ENCODE measurements around the gene MCUB.

The MCUB gene

GRCh38 chr4:109665783-109666485 lies 105.9 kb downstream of the MCUB start:
- Histone ChIP-seq H3K79me2 (ENCODE audit: insufficient read depth, low read length) (no peaks in the 10 kb centered on the region), H3F3A (ENCODE audit: insufficient read depth) (no peaks in the 10 kb centered on the region), H3K27me3 (ENCODE audit: low read length) (no peaks in the 10 kb centered on the region), H3K4me2 (ENCODE audit: low read depth, low read length, poor library complexity, severe bottlenecking) (no peak overlapping the region), H3K9me2 (replicated peaks; ENCODE audit: insufficient read depth, low read length) (no peaks in the 10 kb centered on the region), H3K36me3 (ENCODE audit: low read length) (no peaks in the 10 kb centered on the region), H3K9ac (ENCODE audit: low read length) (no peak overlapping the region), H3K27ac (ENCODE audit: low read depth, low read length) (no peak overlapping the region), H3K4me3 (ENCODE audit: insufficient read depth, low read length, poor library complexity, severe bottlenecking) (no peak overlapping the region), H2AFZ (ENCODE audit: low read depth, low read length, severe bottlenecking) (no peak overlapping the region), H4K20me1 (ENCODE audit: low read depth, low read length) (no peaks in the 10 kb centered on the region), H3K9me3 (ENCODE audit: insufficient read depth, low read length) (no peaks in the 10 kb centered on the region)
- TF ChIP-seq, protein P1, sequence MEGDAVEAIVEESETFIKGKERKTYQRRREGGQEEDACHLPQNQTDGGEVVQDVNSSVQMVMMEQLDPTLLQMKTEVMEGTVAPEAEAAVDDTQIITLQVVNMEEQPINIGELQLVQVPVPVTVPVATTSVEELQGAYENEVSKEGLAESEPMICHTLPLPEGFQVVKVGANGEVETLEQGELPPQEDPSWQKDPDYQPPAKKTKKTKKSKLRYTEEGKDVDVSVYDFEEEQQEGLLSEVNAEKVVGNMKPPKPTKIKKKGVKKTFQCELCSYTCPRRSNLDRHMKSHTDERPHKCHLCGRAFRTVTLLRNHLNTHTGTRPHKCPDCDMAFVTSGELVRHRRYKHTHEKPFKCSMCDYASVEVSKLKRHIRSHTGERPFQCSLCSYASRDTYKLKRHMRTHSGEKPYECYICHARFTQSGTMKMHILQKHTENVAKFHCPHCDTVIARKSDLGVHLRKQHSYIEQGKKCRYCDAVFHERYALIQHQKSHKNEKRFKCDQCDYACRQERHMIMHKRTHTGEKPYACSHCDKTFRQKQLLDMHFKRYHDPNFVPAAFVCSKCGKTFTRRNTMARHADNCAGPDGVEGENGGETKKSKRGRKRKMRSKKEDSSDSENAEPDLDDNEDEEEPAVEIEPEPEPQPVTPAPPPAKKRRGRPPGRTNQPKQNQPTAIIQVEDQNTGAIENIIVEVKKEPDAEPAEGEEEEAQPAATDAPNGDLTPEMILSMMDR (IDR thresholded peaks at IDR 0.05; ENCODE audit: insufficient read depth, low read length, poor library complexity, severe bottlenecking), result no peak
- TF ChIP-seq EZH2phosphoT487 (conservative IDR thresholded peaks at IDR 0.05; ENCODE audit: low read length), result no peak

GRCh38 chr4:109671350-109671749 lies 111.3 kb downstream of the MCUB start:
- no peak overlapping the region for H3K4me3 ChIP-seq (ENCODE audit: insufficient read depth, low read length, poor library complexity, severe bottlenecking)
- no peaks in the 10 kb centered on the region for H4K20me1 ChIP-seq (ENCODE audit: low read depth, low read length)
- no peak overlapping the region for H3K9ac ChIP-seq (ENCODE audit: low read length)
- no peaks in the 10 kb centered on the region for H3K27me3 ChIP-seq (ENCODE audit: low read length)
- TF ChIP-seq EZH2phosphoT487 (conservative IDR thresholded peaks at IDR 0.05; ENCODE audit: low read length), result no peak
- TF ChIP-seq, protein P1 (IDR thresholded peaks at IDR 0.05; ENCODE audit: insufficient read depth, low read length, poor library complexity, severe bottlenecking), result no peak
- no peaks in the 10 kb centered on the region for H3K9me3 ChIP-seq (ENCODE audit: insufficient read depth, low read length)
- no peak overlapping the region for H3K27ac ChIP-seq (ENCODE audit: low read depth, low read length)
- no peaks in the 10 kb centered on the region for H3F3A ChIP-seq (ENCODE audit: insufficient read depth)
- no peaks in the 10 kb centered on the region for H3K9me2 ChIP-seq (replicated peaks; ENCODE audit: insufficient read depth, low read length)
- no peaks in the 10 kb centered on the region for H3K36me3 ChIP-seq (ENCODE audit: low read length)
- no peaks in the 10 kb centered on the region for H3K79me2 ChIP-seq (ENCODE audit: insufficient read depth, low read length)
- H3K4me2 ChIP-seq (ENCODE audit: low read depth, low read length, poor library complexity, severe bottlenecking), result no peak overlapping the region
- no peak overlapping the region for H2AFZ ChIP-seq (ENCODE audit: low read depth, low read length, severe bottlenecking)

- Histone ChIP-seq H3K4me3 (ENCODE audit: insufficient read depth, low read length, poor library complexity, severe bottlenecking) (no peak overlapping the region), H3K27ac (ENCODE audit: low read depth, low read length) (no peak overlapping the region), H3K9me3 (ENCODE audit: insufficient read depth, low read length) (no peaks in the 10 kb centered on the region), H3K4me2 (ENCODE audit: low read depth, low read length, poor library complexity, severe bottlenecking) (no peak overlapping the region), H3K27me3 (ENCODE audit: low read length) (no peaks in the 10 kb centered on the region), H3K79me2 (ENCODE audit: insufficient read depth, low read length) (no peaks in the 10 kb centered on the region), H3K36me3 (ENCODE audit: low read length) (no peaks in the 10 kb centered on the region), H4K20me1 (ENCODE audit: low read depth, low read length) (no peaks in the 10 kb centered on the region), H3F3A (ENCODE audit: insufficient read depth) (no peaks in the 10 kb centered on the region), H3K9ac (ENCODE audit: low read length) (no peak overlapping the region), H2AFZ (ENCODE audit: low read depth, low read length, severe bottlenecking) (no peak overlapping the region), H3K9me2 (replicated peaks; ENCODE audit: insufficient read depth, low read length) (no peaks in the 10 kb centered on the region)
- TF ChIP-seq, protein P1 (IDR thresholded peaks at IDR 0.05; ENCODE audit: insufficient read depth, low read length, poor library complexity, severe bottlenecking), result no peak
- TF ChIP-seq EZH2phosphoT487 (conservative IDR thresholded peaks at IDR 0.05; ENCODE audit: low read length), result no peak
Observed at GRCh38 chr4:109672169-109672930, 112.3 kb downstream of the MCUB start.

Data from SU-DHL-6 (cell line).